ENCODE measurements around the gene SMYD5. TPM values are rescaled to one million over a fixed set of nuclear protein-coding genes. Genes with fewer than 3 reads are reported as not detected.

Gene SMYD5
- total and polyA plus RNA-seq, 4 donors = 10.8 to 19.5 (median 15.9) TPM

DNA sequence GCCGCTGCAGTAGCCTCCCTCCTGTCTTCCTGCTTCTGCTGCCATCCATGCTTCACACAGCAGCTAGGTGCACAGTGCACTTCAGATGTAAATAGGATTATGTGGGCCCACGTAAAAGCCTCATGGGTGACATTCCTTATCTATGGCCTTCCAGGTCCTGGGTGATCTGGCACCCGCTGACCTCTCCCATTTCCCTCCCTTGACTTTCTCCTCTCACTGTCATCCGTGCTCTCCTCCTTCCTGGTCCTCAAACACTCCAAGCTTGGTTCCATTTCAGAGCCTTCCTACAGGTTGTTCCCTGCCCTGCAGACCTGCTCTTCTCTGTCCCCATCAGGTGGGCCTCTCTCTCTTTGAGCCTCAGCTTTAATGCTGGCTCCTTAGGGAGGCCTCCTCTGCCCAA lies 4.0 kb upstream of the SMYD5 start:
- 78 to 89% methylated on average over 4 of the region's 4 CpGs for WGBS, 2 donors
- H3K27ac ChIP-seq (ENCODE audit: low read depth in 1 of 2, low read length in 1 of 2) = no peak overlapping the region
- H3K9ac ChIP-seq (ENCODE audit: insufficient read depth in 1 of 2, low read length in 2 of 2) = no peak overlapping the region
- no peak overlapping the region for H3K4me3 ChIP-seq
- no peaks in the 10 kb centered on the region for H3K9me3 ChIP-seq (ENCODE audit: control insufficient read depth in 4 of 4, insufficient read depth in 3 of 4, low read length in 3 of 4)
- DNase-seq (no peak), ATAC-seq (ENCODE audit: insufficient read depth, low FRiP score) (no peak)
- peaks cover 0 to 5% (median 3%) of the 10 kb centered on the region in 3 donors for H3K27me3 ChIP-seq (ENCODE audit: control insufficient read depth in 3 of 3, insufficient read depth in 3 of 3, low read length in 2 of 3)
- peaks cover 0 to 2% (median 0%) of the 10 kb centered on the region in 4 donors for H3K36me3 ChIP-seq (ENCODE audit: control insufficient read depth in 4 of 4, insufficient read depth in 4 of 4, low read length in 4 of 4)
- H3K4me1 ChIP-seq (ENCODE audit: control insufficient read depth in 5 of 5, insufficient read depth in 5 of 5, low read length in 5 of 5) = peaks cover 0 to 7% (median 0%) of the 10 kb centered on the region in 5 donors
- TF ChIP-seq, protein P1, sequence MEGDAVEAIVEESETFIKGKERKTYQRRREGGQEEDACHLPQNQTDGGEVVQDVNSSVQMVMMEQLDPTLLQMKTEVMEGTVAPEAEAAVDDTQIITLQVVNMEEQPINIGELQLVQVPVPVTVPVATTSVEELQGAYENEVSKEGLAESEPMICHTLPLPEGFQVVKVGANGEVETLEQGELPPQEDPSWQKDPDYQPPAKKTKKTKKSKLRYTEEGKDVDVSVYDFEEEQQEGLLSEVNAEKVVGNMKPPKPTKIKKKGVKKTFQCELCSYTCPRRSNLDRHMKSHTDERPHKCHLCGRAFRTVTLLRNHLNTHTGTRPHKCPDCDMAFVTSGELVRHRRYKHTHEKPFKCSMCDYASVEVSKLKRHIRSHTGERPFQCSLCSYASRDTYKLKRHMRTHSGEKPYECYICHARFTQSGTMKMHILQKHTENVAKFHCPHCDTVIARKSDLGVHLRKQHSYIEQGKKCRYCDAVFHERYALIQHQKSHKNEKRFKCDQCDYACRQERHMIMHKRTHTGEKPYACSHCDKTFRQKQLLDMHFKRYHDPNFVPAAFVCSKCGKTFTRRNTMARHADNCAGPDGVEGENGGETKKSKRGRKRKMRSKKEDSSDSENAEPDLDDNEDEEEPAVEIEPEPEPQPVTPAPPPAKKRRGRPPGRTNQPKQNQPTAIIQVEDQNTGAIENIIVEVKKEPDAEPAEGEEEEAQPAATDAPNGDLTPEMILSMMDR (IDR thresholded peaks at IDR 0.05; ENCODE audit: control extremely low read depth, extremely low read depth) = no peak

- Histone ChIP-seq H3K27me3 (ENCODE audit: control insufficient read depth in 3 of 3, insufficient read depth in 3 of 3, low read length in 2 of 3) (peaks cover 0 to 3% (median 0%) of the 10 kb centered on the region in 3 donors), H3K9ac (ENCODE audit: insufficient read depth in 1 of 2, low read length in 2 of 2) (no peak overlapping the region), H3K9me3 (ENCODE audit: control insufficient read depth in 4 of 4, insufficient read depth in 3 of 4, low read length in 3 of 4) (no peaks in the 10 kb centered on the region), H3K4me1 (ENCODE audit: control insufficient read depth in 5 of 5, insufficient read depth in 5 of 5, low read length in 5 of 5) (peaks cover 0 to 8% (median 0%) of the 10 kb centered on the region in 5 donors), H3K4me3 (no peak overlapping the region), H3K27ac (ENCODE audit: low read depth in 1 of 2, low read length in 1 of 2) (no peak overlapping the region), H3K36me3 (ENCODE audit: control insufficient read depth in 4 of 4, insufficient read depth in 4 of 4, low read length in 4 of 4) (peaks cover 0 to 2% (median 0%) of the 10 kb centered on the region in 4 donors)
- TF ChIP-seq, protein P1 (IDR thresholded peaks at IDR 0.05; ENCODE audit: control extremely low read depth, extremely low read depth) = no peak
- ATAC-seq (ENCODE audit: insufficient read depth, low FRiP score) (no peak), DNase-seq (no peak)
- WGBS, 2 donors = 90 to 92% methylated on average over 6 of the region's 6 CpGs
Observed at GRCh38 chr2:73210696-73211095, 3.3 kb upstream of the SMYD5 start.

GRCh38 chr2:73212098-73212447 lies 2.0 kb upstream of the SMYD5 start:
- Histone ChIP-seq H3K9me3 (ENCODE audit: control insufficient read depth in 4 of 4, insufficient read depth in 3 of 4, low read length in 3 of 4) (no peaks in the 10 kb centered on the region), H3K9ac (ENCODE audit: insufficient read depth in 1 of 2, low read length in 2 of 2) (no peak overlapping the region), H3K4me3 (no peak overlapping the region), H3K4me1 (ENCODE audit: control insufficient read depth in 5 of 5, insufficient read depth in 5 of 5, low read length in 5 of 5) (peaks cover 0 to 8% (median 0%) of the 10 kb centered on the region in 5 donors), H3K27ac (ENCODE audit: low read depth in 1 of 2, low read length in 1 of 2) (no peak overlapping the region), H3K27me3 (ENCODE audit: control insufficient read depth in 3 of 3, insufficient read depth in 3 of 3, low read length in 2 of 3) (no peaks in the 10 kb centered on the region), H3K36me3 (ENCODE audit: control insufficient read depth in 4 of 4, insufficient read depth in 4 of 4, low read length in 4 of 4) (peaks cover 0 to 2% (median 0%) of the 10 kb centered on the region in 4 donors)
- TF ChIP-seq, protein P1 (IDR thresholded peaks at IDR 0.05; ENCODE audit: control extremely low read depth, extremely low read depth) = no peak
- ATAC-seq (ENCODE audit: insufficient read depth, low FRiP score) = no peak
- no peak for DNase-seq
- WGBS, 2 donors = 65 to 78% methylated on average over 7 of the region's 7 CpGs
